ENCODE measurements around the gene PDILT.

- TF ChIP-seq, protein P1, sequence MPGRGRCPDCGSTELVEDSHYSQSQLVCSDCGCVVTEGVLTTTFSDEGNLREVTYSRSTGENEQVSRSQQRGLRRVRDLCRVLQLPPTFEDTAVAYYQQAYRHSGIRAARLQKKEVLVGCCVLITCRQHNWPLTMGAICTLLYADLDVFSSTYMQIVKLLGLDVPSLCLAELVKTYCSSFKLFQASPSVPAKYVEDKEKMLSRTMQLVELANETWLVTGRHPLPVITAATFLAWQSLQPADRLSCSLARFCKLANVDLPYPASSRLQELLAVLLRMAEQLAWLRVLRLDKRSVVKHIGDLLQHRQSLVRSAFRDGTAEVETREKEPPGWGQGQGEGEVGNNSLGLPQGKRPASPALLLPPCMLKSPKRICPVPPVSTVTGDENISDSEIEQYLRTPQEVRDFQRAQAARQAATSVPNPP (IDR thresholded peaks at IDR 0.05; ENCODE audit: borderline replicate concordance, insufficient read depth, insufficient read length): no peak
- no peak for TF ChIP-seq SP1 (CRISPR knock-in tag; IDR thresholded peaks at IDR 0.05)
These were observed 49.3 kb downstream of the PDILT start for GRCh38 chr16:20355114-20355782.
